Dendritic cell treated with granulocyte-macrophage colony-stimulating factor and Interleukin-4, amounts not matched to agents 40 ng/mL and 50 ng/mL, for 4 days (primary cell): Measurements from ENCODE around the gene KRTAP19-6.

Source experiments
- H3K27ac Mint-ChIP-seq: one replicate; pipeline ENCODE4 v1.8.0; 2022; ENCODE audit warnings: mild to moderate bottlenecking, mixed read lengths
- H3K27me3 Mint-ChIP-seq: one replicate; pipeline ENCODE4 v1.8.0; 2022; ENCODE audit warnings: mild to moderate bottlenecking, mixed read lengths
- H3K36me3 Mint-ChIP-seq: one replicate; pipeline ENCODE4 v1.8.0; 2022; ENCODE audit warnings: low read depth, mixed read lengths
- H3K4me1 Mint-ChIP-seq: one replicate; pipeline ENCODE4 v1.8.0; 2022; ENCODE audit warnings: low read depth, mixed read lengths
- H3K4me3 Mint-ChIP-seq: one replicate; pipeline ENCODE4 v1.8.0; 2022; ENCODE audit warnings: mild to moderate bottlenecking, moderate library complexity, mixed read lengths
- H3K9me3 Mint-ChIP-seq: one replicate; pipeline ENCODE4 v1.8.0; 2022; ENCODE audit warnings: mixed read lengths
- intact Hi-C: fragments of 100-400 bp; cut with micrococcal nuclease; formaldehyde crosslinking; loops from one replicate; pipeline ENCODE4 v1.15.0; 2022

The KRTAP19-6 gene

DNA sequence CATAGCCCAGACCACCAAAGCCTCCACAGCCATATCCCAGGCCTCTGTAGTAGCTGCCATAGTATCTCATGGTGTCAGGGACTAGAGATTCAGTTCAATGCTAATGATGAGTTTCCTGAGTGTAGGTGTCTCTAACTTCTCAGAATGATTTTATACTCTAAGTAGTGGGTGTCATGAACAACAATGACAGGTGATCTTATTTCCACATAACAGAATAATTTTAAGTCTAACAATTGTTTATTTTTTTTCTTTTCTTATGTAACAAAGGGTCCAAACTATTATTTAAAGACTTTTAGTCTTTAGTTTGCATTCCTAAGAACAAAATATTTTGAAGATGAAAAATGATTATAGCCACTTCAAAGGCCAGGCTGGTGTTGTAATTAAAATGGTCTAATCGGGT, at the start of gene KRTAP19-6:
Gene KRTAP19-6 (minus strand): TSS at position 101 of the 400 bp plus-strand sequence. CDS start 31 bp downstream, at position 70.
- intact Hi-C loops, result no loop called here
- H3K9me3 Mint-ChIP-seq, result peaks cover 41% of the 10 kb centered on the region
- no peak within 1 kb of the TSS for H3K27ac Mint-ChIP-seq
- H3K4me3 Mint-ChIP-seq, result no peak within 1 kb of the TSS
- H3K36me3 Mint-ChIP-seq, result no peaks in the 10 kb centered on the region
- no peaks in the 10 kb centered on the region for H3K27me3 Mint-ChIP-seq
- no peaks in the 10 kb centered on the region for H3K4me1 Mint-ChIP-seq

DNA sequence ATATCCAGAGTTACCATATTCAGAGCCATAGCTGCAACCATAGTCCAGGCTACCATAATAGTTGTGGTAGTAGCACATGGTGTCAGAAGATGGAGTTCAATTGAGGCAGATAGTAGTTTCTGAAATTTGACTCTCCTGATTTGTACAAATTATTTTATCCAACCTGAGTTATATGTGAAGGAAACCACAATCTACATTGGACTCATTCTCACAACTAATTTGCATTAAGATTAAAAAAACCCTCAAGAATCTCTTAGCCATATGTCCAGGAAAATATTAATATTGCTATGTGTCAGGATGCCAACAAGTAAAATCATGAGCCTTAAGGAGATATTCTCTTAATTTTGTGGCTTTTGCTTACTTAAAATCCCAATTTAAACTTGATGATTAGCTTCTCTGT, 48.6 kb upstream of the KRTAP19-6 start, which contains the start of gene KRTAP22-2:
Gene KRTAP22-2 (minus strand): TSS at position 101 of the 400 bp plus-strand sequence.
- Mint-ChIP-seq H3K36me3 (no peaks in the 10 kb centered on the region), H3K4me1 (no peaks in the 10 kb centered on the region), H3K4me3 (no peak within 1 kb of the TSS), H3K9me3 (peaks cover 2% of the 10 kb centered on the region), H3K27me3 (no peaks in the 10 kb centered on the region), H3K27ac (no peak within 1 kb of the TSS)
- intact Hi-C loops, result no loop called here

DNA sequence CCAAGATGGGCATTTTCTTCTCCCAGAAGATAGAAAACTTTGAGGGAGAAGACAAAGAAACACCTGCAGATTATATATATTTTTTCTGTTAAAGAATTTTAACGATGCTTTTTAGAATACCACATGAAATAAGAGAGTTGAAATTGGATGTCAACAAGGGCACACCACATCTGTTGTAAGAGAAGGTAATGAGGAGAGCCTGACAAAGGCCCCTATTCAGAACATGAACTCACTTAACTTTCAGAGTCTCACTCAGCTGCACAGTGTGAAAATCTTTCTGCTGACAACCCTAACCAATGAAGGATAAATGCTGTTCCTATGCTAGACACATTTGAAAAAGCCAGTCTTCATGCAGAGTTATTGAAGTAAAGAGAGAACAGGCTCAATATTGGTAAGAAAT, 41.2 kb upstream of the KRTAP19-6 start:
- H3K4me1 Mint-ChIP-seq, result no peaks in the 10 kb centered on the region
- no peak overlapping the region for H3K27ac Mint-ChIP-seq
- no peaks in the 10 kb centered on the region for H3K27me3 Mint-ChIP-seq
- H3K36me3 Mint-ChIP-seq, result no peaks in the 10 kb centered on the region
- intact Hi-C loops, result no loop called here
- H3K9me3 Mint-ChIP-seq, result peaks cover 18% of the 10 kb centered on the region
- no peak overlapping the region for H3K4me3 Mint-ChIP-seq

GRCh38 chr21:30580132-30580531, 38.5 kb upstream of the KRTAP19-6 start:
- no peak overlapping the region for H3K4me3 Mint-ChIP-seq
- intact Hi-C loops, result no loop called here
- H3K27me3 Mint-ChIP-seq, result no peaks in the 10 kb centered on the region
- H3K4me1 Mint-ChIP-seq, result no peaks in the 10 kb centered on the region
- H3K9me3 Mint-ChIP-seq, result peaks cover 14% of the 10 kb centered on the region
- no peak overlapping the region for H3K27ac Mint-ChIP-seq
- H3K36me3 Mint-ChIP-seq, result no peaks in the 10 kb centered on the region

- Mint-ChIP-seq H3K4me3 (no peak overlapping the region), H3K27ac (no peak overlapping the region), H3K4me1 (no peaks in the 10 kb centered on the region), H3K9me3 (peaks cover 6% of the 10 kb centered on the region), H3K36me3 (no peaks in the 10 kb centered on the region), H3K27me3 (no peaks in the 10 kb centered on the region)
- intact Hi-C loops, result no loop called here
Observed at GRCh38 chr21:30579346-30579745, 37.7 kb upstream of the KRTAP19-6 start.

DNA sequence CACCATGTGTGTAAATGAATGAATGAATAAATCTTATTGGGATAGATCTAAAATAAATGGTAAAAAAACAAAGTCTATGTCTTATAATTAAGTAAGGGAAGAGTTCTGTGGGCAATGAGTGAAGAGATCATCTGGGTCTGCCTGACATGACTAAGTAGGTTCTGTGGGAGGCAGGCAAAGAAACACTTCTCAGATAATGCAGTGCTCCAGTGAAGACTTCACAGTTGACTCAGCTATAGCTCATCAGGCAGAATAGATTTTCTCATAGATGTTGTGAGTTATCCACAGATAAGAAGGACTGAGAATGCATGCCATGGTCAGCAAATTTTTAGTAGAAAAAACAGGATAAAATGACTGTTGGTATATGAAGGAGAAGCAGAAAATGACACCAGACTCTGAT, 36.1 kb upstream of the KRTAP19-6 start:
- Mint-ChIP-seq H3K36me3 (no peaks in the 10 kb centered on the region), H3K27me3 (no peaks in the 10 kb centered on the region), H3K4me1 (no peaks in the 10 kb centered on the region), H3K9me3 (no peaks in the 10 kb centered on the region), H3K27ac (no peak overlapping the region), H3K4me3 (no peak overlapping the region)
- intact Hi-C loops, result no loop called here

- Mint-ChIP-seq H3K4me3 (no peak overlapping the region), H3K4me1 (no peaks in the 10 kb centered on the region), H3K27ac (no peak overlapping the region), H3K27me3 (no peaks in the 10 kb centered on the region), H3K36me3 (no peaks in the 10 kb centered on the region), H3K9me3 (no peaks in the 10 kb centered on the region)
- intact Hi-C loops, result no loop called here
Observed at GRCh38 chr21:30567617-30568016, 26.0 kb upstream of the KRTAP19-6 start.

- H3K27ac Mint-ChIP-seq, result no peak overlapping the region
- no peaks in the 10 kb centered on the region for H3K27me3 Mint-ChIP-seq
- no peaks in the 10 kb centered on the region for H3K36me3 Mint-ChIP-seq
- H3K9me3 Mint-ChIP-seq, result no peaks in the 10 kb centered on the region
- intact Hi-C loops, result no loop called here
- H3K4me3 Mint-ChIP-seq, result no peak overlapping the region
- no peaks in the 10 kb centered on the region for H3K4me1 Mint-ChIP-seq
Observed at GRCh38 chr21:30563630-30564029, 22.0 kb upstream of the KRTAP19-6 start.

DNA sequence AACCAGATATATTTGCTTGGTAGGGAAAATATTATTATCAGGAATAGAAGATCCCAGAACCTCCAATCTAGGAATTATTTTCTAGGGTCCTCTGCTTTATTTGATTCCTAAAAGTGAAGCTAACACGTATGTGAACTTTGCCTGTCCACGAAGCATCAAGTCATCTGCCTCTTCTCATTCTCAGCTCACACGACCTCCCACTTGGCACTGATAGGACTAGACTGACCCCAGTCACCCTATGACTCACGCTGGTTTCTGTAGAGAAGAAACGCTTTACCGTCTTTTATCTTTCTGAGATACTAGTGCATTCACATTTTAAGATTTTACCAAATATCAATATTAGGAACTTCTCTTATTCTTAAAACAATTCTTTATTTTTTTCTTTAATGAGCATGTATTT, 21.4 kb upstream of the KRTAP19-6 start:
- Mint-ChIP-seq H3K36me3 (no peaks in the 10 kb centered on the region), H3K4me1 (no peaks in the 10 kb centered on the region), H3K27me3 (no peaks in the 10 kb centered on the region), H3K4me3 (no peak overlapping the region), H3K9me3 (no peaks in the 10 kb centered on the region), H3K27ac (no peak overlapping the region)
- intact Hi-C loops, result no loop called here

DNA sequence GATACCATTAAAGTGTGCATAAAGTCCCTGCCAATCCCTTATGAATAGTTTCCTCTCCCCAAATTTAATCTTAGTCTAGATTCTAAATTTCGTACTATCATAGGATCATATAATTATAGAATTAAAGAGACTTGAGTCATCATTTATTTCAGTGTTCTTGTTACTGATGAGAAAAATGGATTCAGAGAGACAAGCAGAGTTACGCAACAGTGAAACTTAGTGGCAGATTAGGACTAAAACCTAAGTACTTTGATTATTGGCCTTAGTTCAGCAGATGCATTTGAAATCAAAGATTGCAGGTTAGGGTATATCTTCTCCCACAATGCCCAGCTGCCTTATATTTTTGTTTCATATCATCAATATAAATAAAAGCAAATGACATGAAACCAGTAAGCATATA, 20.3 kb upstream of the KRTAP19-6 start:
- no peaks in the 10 kb centered on the region for H3K36me3 Mint-ChIP-seq
- H3K9me3 Mint-ChIP-seq, result peaks cover 2% of the 10 kb centered on the region
- no peaks in the 10 kb centered on the region for H3K4me1 Mint-ChIP-seq
- intact Hi-C loops, result no loop called here
- no peak overlapping the region for H3K4me3 Mint-ChIP-seq
- no peak overlapping the region for H3K27ac Mint-ChIP-seq
- no peaks in the 10 kb centered on the region for H3K27me3 Mint-ChIP-seq

- H3K36me3 Mint-ChIP-seq, result no peaks in the 10 kb centered on the region
- no peaks in the 10 kb centered on the region for H3K4me1 Mint-ChIP-seq
- H3K27ac Mint-ChIP-seq, result no peak within 1 kb of the TSS
- no peaks in the 10 kb centered on the region for H3K27me3 Mint-ChIP-seq
- intact Hi-C loops, result no loop called here
- no peak within 1 kb of the TSS for H3K4me3 Mint-ChIP-seq
- H3K9me3 Mint-ChIP-seq, result peaks cover 8% of the 10 kb centered on the region
Observed at GRCh38 chr21:30561264-30561895, 19.7 kb upstream of the KRTAP19-6 start, which contains the start of gene KRTAP19-7. KRTAP19-7 (minus strand) TSS chr21:30561314; CDS start chr21:30561289, 25 bp downstream.

GRCh38 chr21:30555095-30555494, 13.4 kb upstream of the KRTAP19-6 start:
- peaks cover 37% of the 10 kb centered on the region for H3K9me3 Mint-ChIP-seq

DNA sequence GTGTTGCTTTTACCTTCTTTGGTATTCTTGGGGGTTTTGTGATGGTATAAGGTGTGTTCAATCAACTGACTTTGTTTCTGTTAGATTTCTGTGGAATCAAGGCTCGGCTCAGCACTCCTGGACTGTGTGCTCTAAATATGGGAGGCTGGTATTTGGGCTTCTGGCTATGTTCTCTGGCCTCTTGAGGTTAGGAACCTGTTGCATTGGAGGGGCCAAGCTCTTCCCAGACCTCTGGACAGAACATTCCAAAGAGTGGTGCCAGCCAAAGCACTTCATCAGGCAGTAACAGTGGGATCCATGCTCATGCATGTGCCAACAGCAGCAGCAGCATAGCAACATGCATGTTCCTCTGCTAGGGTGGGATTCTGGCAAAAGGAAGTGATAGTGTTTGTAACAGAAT, 11.1 kb upstream of the KRTAP19-6 start:
- Mint-ChIP-seq H3K9me3 (peaks cover 44% of the 10 kb centered on the region), H3K27ac (no peak overlapping the region), H3K36me3 (no peaks in the 10 kb centered on the region), H3K4me3 (no peak overlapping the region), H3K27me3 (no peaks in the 10 kb centered on the region), H3K4me1 (no peaks in the 10 kb centered on the region)
- intact Hi-C loops, result no loop called here

More at GRCh38 chr21:30555095-30555494, 13.4 kb upstream of the KRTAP19-6 start:
- intact Hi-C loops, result no loop called here
- H3K27me3 Mint-ChIP-seq, result no peaks in the 10 kb centered on the region
- no peak overlapping the region for H3K27ac Mint-ChIP-seq
- H3K4me1 Mint-ChIP-seq, result no peaks in the 10 kb centered on the region
- H3K4me3 Mint-ChIP-seq, result no peak overlapping the region
- no peaks in the 10 kb centered on the region for H3K36me3 Mint-ChIP-seq

- no peak overlapping the region for H3K4me3 Mint-ChIP-seq
- H3K4me1 Mint-ChIP-seq, result no peaks in the 10 kb centered on the region
- no peaks in the 10 kb centered on the region for H3K36me3 Mint-ChIP-seq
- H3K27ac Mint-ChIP-seq, result no peak overlapping the region
- intact Hi-C loops, result no loop called here
- H3K27me3 Mint-ChIP-seq, result no peaks in the 10 kb centered on the region
- peaks cover 19% of the 10 kb centered on the region for H3K9me3 Mint-ChIP-seq
Observed at GRCh38 chr21:30518876-30519275, 22.8 kb downstream of the KRTAP19-6 start.

- intact Hi-C loops, result no loop called here
- H3K36me3 Mint-ChIP-seq, result no peaks in the 10 kb centered on the region
- no peaks in the 10 kb centered on the region for H3K27me3 Mint-ChIP-seq
- H3K4me3 Mint-ChIP-seq, result no peak overlapping the region
- peaks cover 11% of the 10 kb centered on the region for H3K9me3 Mint-ChIP-seq
- H3K27ac Mint-ChIP-seq, result no peak overlapping the region
- no peaks in the 10 kb centered on the region for H3K4me1 Mint-ChIP-seq
Observed at GRCh38 chr21:30515681-30516080, 26.0 kb downstream of the KRTAP19-6 start.
